Vagina (tissue), 2 donors: ENCODE results near the gene TF. TPM values are rescaled to one million over a fixed set of nuclear protein-coding genes. Genes with fewer than 3 reads are reported as not detected.

Source experiments
- DNase-seq, 2 donors: peaks; one replicate each; pipeline ENCODE4 v3.0.0-alpha.2; 2017; ENCODE audit errors: extremely low spot score in 2 of 2
- H3K27ac ChIP-seq: fragments of 200-600 bp; sonication (generic); one replicate; pipeline ENCODE4 v1.5.1; 2019
- H3K27me3 ChIP-seq: fragments of 200-600 bp; sonication (generic); one replicate; pipeline ENCODE4 v1.5.1; 2019
- H3K36me3 ChIP-seq, 2 donors: fragments of 200-600 bp; sonication (generic); one replicate each; pipeline ENCODE4 v1.5.1; 2017 to 2019
- H3K4me1 ChIP-seq: fragments of 200-600 bp; sonication (generic); one replicate; pipeline ENCODE4 v1.5.1; 2019
- H3K4me3 ChIP-seq, 2 donors: fragments of 200-600 bp; sonication (generic); 1 replicate in 1 of 2; 2 replicates in 1 of 2; pipeline ENCODE4 v1.5.1; 2016 to 2019
- H3K9me3 ChIP-seq: fragments of 200-600 bp; sonication (generic); one replicate; pipeline ENCODE4 v1.5.1; 2019
- POLR2A ChIP-seq, 2 donors: fragments of 450-650 bp; IDR thresholded peaks; one replicate each; pipeline ENCODE4 v1.6.1; 2017; ENCODE audit warnings: antibody characterized with exemption in 2 of 2, mild to moderate bottlenecking in 2 of 2, moderate library complexity in 2 of 2
- POLR2AphosphoS5 ChIP-seq, 2 donors: sonication (generic); formaldehyde crosslinking; IDR thresholded peaks; one replicate each; pipeline ENCODE4 v1.9.0; 2017; ENCODE audit warnings: antibody characterized with exemption in 2 of 2, mild to moderate bottlenecking in 2 of 2, low read depth in 1 of 2; ENCODE audit not compliant: insufficient read depth in 1 of 2
- intact Hi-C: fragments of 100-400 bp; cut with DNase I; formaldehyde crosslinking; loops from one replicate; pipeline ENCODE4 v1.15.1; 2023
- total RNA-seq: library from RNA; depleted of rRNA; stranded (reverse); fragments of >200 nt; gene quantifications from one replicate; pipeline ENCODE4 v1.2.3, GENCODE V29; 2016
- TF ChIP-seq, protein P1 (sequence below), 3 experiments: fragments of 450-650 bp in 2 of 3; fragments of 200-600 bp in 1 of 3; sonication (generic) in 1 of 3; IDR thresholded peaks; one replicate each; pipeline ENCODE4 v1.5.1; 2017 to 2019; ENCODE audit warnings: antibody characterized with exemption in 3 of 3, mild to moderate bottlenecking in 2 of 3, moderate library complexity in 2 of 3

Gene TF
- 2.9 TPM for total RNA-seq

- TF ChIP-seq POLR2AphosphoS5 (IDR thresholded peaks at IDR 0.05; ENCODE audit: insufficient read depth in 1 of 2, low read depth in 1 of 2) (no peak), POLR2A (IDR thresholded peaks at IDR 0.05) (no peak)
- TF ChIP-seq, protein P1, sequence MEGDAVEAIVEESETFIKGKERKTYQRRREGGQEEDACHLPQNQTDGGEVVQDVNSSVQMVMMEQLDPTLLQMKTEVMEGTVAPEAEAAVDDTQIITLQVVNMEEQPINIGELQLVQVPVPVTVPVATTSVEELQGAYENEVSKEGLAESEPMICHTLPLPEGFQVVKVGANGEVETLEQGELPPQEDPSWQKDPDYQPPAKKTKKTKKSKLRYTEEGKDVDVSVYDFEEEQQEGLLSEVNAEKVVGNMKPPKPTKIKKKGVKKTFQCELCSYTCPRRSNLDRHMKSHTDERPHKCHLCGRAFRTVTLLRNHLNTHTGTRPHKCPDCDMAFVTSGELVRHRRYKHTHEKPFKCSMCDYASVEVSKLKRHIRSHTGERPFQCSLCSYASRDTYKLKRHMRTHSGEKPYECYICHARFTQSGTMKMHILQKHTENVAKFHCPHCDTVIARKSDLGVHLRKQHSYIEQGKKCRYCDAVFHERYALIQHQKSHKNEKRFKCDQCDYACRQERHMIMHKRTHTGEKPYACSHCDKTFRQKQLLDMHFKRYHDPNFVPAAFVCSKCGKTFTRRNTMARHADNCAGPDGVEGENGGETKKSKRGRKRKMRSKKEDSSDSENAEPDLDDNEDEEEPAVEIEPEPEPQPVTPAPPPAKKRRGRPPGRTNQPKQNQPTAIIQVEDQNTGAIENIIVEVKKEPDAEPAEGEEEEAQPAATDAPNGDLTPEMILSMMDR (IDR thresholded peaks at IDR 0.05): no peak
- intact Hi-C loops: no loop called here
- no peaks in the 10 kb centered on the region for H3K9me3 ChIP-seq
- no peaks in the 10 kb centered on the region for H3K36me3 ChIP-seq
- H3K27ac ChIP-seq: no peak within 1 kb of the TSS
- H3K27me3 ChIP-seq: no peaks in the 10 kb centered on the region
- no peaks in the 10 kb centered on the region for H3K4me1 ChIP-seq
- peak within 1 kb of the TSS in 1 of 2 donors; percentile 16 for H3K4me3 ChIP-seq
- no peak for DNase-seq
Measured at GRCh38 chr3:133745981-133746711, at the start of gene TF. TSS of gene TF (plus strand) at chr3:133746393. CDS start at chr3:133746441, 48 bp downstream.

- Histone ChIP-seq H3K27me3 (no peaks in the 10 kb centered on the region), H3K4me3 (no peak overlapping the region), H3K27ac (no peak overlapping the region), H3K9me3 (no peaks in the 10 kb centered on the region), H3K4me1 (no peaks in the 10 kb centered on the region), H3K36me3 (no peaks in the 10 kb centered on the region)
- no peak for DNase-seq
- TF ChIP-seq POLR2AphosphoS5 (IDR thresholded peaks at IDR 0.05; ENCODE audit: insufficient read depth in 1 of 2, low read depth in 1 of 2) (no peak), POLR2A (IDR thresholded peaks at IDR 0.05) (no peak)
- TF ChIP-seq, protein P1 (IDR thresholded peaks at IDR 0.05): no peak
- intact Hi-C loops: no loop called here
Measured at GRCh38 chr3:133697960-133698359, 48.2 kb upstream of the TF start.

- DNase-seq: peak; percentile 43 to 54
- H3K36me3 ChIP-seq: no peaks in the 10 kb centered on the region
- H3K27me3 ChIP-seq: no peaks in the 10 kb centered on the region
- no peaks in the 10 kb centered on the region for H3K9me3 ChIP-seq
- H3K4me3 ChIP-seq: no peak overlapping the region
- H3K27ac ChIP-seq: no peak overlapping the region
- TF ChIP-seq POLR2A (IDR thresholded peaks at IDR 0.05): no peak
- TF ChIP-seq, protein P1 (IDR thresholded peaks at IDR 0.05): no peak
- TF ChIP-seq POLR2AphosphoS5 (IDR thresholded peaks at IDR 0.05; ENCODE audit: insufficient read depth in 1 of 2, low read depth in 1 of 2): no peak
- intact Hi-C loops: no loop called here
- H3K4me1 ChIP-seq: no peaks in the 10 kb centered on the region
Measured at GRCh38 chr3:133699467-133699866, 46.7 kb upstream of the TF start.

GRCh38 chr3:133699903-133700302, 46.3 kb upstream of the TF start:
- peak in 1 of 2 donors; percentile 74 for DNase-seq

More at GRCh38 chr3:133699903-133700302, 46.3 kb upstream of the TF start:
- no peak overlapping the region for H3K4me3 ChIP-seq
- intact Hi-C loops: no loop called here
- H3K27ac ChIP-seq: no peak overlapping the region
- TF ChIP-seq POLR2A (IDR thresholded peaks at IDR 0.05) (no peak), POLR2AphosphoS5 (IDR thresholded peaks at IDR 0.05; ENCODE audit: insufficient read depth in 1 of 2, low read depth in 1 of 2) (no peak)
- TF ChIP-seq, protein P1 (IDR thresholded peaks at IDR 0.05): no peak
- no peaks in the 10 kb centered on the region for H3K9me3 ChIP-seq
- no peaks in the 10 kb centered on the region for H3K4me1 ChIP-seq
- no peaks in the 10 kb centered on the region for H3K36me3 ChIP-seq
- no peaks in the 10 kb centered on the region for H3K27me3 ChIP-seq
